Left hindlimb (tissue), 1 donor: ENCODE measurements around the gene RBM5.

Experiments used
- DNase-seq: peaks from one replicate; pipeline ENCODE4 v3.0.0-alpha.2; 2018

RBM5 gene

DNA sequence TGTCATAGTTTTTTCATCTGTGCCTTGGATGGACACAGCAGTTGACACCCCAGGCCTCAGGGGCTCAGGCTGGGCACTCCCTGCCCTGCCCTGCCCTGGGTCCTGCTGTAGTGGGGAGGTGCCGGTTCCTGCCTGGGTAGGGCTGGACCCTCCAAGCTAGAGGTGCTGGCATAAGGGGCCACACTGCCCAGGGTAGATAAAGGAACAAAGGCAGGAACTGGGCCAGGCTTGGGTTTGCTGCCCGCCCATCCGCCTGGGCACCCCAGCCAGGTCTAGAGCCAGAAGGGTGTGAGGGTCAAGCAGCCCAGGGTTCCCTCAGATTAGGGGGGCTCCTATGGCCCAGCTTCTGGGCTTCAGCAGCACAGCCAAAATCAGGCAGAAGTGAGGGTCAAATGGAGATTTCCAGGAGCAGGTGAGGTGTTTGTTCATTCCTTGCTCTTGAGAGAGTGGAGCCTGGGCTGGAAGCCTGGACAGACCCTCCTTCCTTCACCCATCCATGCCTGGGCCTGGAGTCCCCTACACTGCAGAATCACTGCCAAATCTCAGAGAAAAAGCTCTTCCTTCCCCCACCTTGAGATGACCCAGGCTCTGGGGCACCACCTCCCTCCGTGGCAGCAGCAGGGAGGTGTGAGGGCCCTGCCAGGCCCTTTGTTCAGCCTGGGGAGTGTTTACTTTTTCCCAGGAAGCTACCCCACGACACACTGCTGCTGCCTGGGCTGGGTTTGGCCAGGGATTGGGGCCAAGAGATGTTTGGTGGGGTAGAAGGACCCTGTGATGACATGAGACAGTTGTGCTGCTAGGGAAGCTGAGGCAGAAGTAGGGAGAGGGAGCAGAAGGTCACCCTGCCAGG is 73.5 kb downstream of the RBM5 start:
- no peak for DNase-seq

DNA sequence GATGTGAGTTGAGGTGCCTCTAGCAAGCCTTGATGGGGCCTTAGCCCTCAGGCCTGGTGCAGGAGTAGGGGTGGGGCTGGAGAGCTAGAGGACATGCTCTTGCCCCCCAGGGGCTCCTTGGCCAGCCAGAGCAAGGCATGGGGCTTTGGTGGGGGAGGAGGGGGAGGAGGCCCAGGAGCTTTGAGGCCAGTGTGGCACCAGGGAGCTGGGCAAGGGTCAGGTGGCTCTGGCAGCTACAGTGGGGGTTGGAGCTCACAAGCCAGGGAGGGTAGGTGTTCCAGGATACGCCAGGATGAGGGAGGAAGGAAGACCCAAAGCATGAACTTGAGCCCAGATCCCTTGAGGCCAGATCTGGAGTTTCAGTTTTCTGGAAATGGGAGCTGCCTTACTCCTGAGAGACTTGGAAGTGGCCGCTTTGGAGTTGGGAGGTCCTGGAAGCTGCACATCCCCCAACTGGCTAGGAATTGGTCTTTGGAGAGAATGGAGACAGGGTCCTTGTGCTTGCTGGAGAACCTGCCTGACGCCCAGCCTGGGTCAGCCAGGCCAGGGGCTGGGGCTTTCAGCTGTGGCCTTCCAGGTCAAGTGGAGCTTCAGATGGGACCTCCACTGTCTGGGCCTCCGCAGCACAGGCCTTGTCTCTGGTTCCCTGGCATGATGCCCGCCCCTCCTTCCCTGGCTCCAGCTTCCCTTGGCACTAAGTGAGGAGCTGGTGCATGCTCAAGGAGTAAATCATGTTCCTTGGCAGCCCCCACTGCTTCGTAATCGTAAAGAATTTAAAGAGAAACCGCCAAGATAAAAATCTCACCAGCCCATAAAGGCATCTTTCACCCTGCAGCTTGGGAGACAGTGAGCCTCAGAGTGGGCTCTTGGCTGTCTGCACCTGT is 75.1 kb downstream of the RBM5 start:
- peak; percentile 91 for DNase-seq

DNA sequence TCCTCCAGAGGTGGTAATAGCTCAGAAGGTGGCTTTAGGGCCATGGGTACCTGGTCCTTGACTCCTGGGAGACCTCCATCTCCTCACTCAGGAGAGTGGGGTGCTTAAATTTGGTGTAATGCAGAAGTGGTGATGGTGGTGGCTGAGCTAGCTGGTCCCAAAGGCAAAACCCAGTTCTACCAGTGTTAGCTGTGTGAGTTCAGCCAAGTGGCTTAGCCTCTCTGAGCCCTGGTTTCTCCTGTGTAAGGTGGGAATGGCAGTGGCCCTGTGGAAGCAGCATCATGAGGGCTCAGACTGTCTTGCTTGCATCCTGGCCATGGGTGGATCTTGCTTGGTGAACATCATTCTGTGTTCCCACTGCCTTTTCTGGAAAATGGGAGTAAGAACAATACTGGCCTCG is 75.8 kb downstream of the RBM5 start:
- DNase-seq: no peak

DNA sequence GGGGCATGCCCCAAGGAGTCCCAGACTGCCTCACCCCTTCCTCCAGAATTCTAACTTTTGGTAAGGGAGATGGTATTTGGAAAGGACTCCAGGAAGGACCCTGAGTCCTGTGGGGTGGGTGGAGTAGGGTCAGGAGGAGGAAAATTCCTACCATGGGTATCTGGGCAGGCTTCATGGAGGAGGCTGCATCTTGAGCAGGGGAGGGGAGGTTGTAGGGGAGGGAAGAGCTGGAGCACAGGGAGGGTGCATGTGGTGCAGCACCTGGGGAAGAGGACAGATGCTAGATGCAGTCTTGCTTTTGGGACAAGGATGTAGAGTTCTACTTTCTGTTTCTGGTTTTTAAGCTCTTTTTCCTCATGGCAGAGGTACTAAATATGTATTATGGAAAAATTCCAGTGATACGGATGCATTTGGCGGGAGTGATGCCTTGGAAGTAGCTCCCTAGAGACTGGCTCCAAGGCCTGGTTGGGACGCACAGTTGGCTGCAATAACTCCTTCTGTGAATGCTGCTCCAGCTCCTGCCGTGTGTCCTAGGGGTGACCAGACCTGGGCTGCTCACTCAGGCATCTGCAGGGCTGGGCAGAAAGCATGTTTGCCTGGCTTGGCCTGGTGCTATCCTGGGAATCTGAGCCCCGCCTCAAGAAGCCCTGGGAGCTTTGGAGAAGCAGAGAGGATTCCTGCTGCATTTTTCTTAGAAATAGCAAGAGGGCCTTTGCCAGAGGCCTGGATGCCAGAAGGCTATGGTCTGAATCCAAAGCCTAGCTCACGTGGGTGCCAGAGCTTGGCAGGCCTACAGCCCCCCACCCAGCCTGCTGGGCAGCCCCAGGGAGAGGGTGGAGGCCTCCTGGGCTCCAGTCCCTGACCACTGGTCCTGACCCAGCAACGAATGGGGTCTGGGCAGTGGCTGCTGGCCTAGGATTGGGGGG is 76.5 kb downstream of the RBM5 start:
- peak; percentile 71 for DNase-seq

DNA sequence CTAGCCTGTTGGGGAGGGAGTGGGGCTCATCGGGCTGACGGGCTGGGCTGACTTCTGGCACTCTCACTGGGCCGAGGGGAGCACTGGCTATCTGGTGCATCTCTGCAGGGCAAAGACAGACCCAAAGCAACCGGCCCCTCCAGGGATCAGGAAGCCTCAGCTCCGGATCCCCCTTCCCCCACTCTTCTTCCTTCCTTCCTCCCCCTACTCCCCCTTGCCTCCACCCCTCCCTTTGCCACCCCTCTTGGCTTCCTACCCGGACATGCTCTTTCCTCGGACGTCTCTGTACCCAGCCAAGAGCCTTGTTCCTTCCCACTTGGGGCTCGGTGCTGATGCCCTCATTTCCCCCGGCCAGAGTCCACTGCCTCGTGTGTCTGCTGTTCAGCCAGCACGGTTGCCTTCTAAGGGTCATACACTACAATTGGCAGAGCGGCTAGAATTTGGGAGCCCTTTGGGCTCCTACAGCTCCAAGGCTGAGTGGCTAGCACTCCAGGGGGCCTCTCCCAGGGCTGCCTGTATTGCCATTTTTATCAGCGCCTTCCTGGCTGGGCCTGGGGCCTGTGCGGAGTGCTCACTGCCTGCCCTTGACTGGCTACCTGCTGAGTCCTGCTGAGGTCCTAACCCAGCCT is 77.3 kb downstream of the RBM5 start:
- peak; percentile 73 for DNase-seq

DNA sequence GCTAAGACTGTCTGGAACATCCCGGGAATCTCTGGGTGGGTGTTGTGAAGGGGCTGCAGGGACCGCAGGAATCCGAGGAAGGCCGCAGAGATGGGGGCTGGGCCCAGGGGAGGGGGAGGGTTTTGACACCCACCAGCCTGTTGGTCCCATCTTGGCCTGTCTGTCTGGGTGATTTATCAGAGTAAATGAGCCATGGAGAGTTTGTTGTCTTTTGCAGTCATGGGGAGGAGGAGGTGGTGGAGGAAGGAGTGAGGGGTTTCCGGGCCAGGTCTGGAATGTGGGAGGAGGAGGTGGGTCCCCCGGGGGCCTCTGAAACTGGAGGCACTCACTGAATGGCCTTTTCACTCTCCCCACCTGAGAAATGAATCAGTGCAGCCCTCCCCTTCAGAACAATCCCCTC is 77.9 kb downstream of the RBM5 start:
- no peak for DNase-seq

DNA sequence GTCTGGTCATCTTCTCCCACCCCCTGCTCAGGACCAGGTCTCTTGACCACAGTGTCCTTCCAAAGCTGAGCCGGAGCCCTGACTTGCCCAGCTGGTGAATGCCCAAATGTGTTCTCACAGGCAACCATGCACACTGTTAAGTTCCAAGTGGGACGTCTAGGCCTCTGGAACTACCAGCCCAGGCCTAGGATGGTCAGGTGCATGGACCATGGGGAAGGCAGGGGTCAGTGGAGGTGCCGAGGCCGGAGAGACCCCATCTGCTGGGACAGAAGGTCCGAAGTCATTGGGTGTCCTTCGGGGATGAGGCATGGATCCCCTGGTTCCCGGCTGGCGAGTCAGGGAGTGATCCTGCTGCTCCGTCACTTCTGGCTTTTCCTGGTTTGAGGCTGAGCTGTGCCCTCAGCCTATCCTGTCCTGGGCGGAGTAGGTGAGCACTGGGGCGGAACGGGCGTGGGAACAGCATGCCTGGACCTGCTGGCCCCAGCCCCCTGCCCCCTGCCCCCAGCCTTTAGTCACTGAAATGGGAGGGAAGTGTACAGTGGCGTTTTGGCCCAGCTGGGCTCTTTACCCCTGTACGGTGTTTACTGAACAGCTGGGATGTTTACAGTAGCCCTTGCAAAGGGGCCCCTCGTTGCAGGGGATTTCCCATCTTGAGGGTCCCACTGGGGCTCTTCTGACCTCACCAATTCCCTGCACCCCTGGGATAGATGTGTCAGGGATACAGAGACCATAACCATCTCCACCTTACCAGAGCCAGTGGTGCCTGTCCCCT is 78.5 kb downstream of the RBM5 start:
- no peak for DNase-seq

DNA sequence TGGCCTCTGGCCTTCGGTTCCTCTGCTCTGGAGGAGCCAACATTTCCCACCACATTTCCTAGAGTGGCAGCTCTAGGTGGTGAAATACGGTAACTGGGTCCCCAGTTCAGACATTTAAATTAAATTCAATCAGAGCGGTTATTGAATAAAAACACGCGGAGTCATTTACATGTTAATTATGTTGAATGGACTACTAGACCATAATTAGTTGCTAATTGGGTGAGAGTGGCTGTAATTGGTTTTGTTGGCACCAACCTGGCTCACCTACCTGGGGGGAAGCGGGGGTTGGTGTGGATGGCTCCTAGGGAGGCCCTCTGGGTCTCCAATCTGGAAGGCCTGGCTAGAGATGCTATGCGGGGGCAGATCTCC is 79.1 kb downstream of the RBM5 start:
- DNase-seq: no peak

DNA sequence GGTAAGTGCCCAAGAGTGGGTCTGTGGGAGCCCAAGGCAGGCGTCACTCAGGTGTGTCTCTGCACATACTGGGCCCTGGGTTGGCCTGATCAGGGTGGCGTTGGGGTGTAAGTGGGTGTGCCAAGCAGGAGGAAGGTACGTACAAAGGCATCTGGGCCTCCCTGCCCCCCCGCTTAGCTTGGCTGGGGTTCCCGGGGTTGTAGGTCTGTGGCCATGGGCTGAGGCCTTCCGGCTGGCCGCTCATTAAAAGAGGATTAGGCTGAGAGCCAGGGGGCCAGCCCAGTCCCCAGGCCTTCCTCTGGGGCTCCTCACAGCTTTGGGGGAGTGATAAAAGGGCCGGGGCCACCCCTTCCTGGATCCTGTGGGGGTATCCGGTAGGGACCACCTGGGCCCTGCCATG is 79.7 kb downstream of the RBM5 start:
- no peak for DNase-seq
